GM23338 (cell line): Measurements from ENCODE around the gene GRK7.

Source experiments
- CREB1 ChIP-seq: fragments of 250-450 bp; sonication (Bioruptor Pico); IDR thresholded peaks from 2 replicates; pipeline ENCODE4 v1.5.0; 2020; ENCODE audit warnings: low read depth, mild to moderate bottlenecking, moderate library complexity
- CTCF ChIP-seq, 2 experiments: fragments of 200-600 bp in 1 of 2; sonication (generic) in 1 of 2; conservative IDR thresholded peaks; 2 replicates each; pipeline versions ENCODE4 v1.5.1 to v1.6.1; 2016 to 2017; ENCODE audit warnings: antibody characterized with exemption in 2 of 2, low read depth in 2 of 2, mild to moderate bottlenecking in 2 of 2, moderate library complexity in 1 of 2
- ETS1 ChIP-seq: IDR thresholded peaks from 2 replicates; pipeline ENCODE4 v1.6.1; 2016; ENCODE audit warnings: antibody characterized with exemption
- EZH2 ChIP-seq: fragments of 200-600 bp; sonication (generic); IDR thresholded peaks from one replicate; pipeline ENCODE4 v1.8.0; 2017; ENCODE audit warnings: antibody characterized with exemption, mild to moderate bottlenecking, low read depth; ENCODE audit not compliant: unreplicated experiment
- EZH2phosphoT487 ChIP-seq: fragments of 200-600 bp; sonication (generic); IDR thresholded peaks from one replicate; pipeline ENCODE4 v1.8.1; 2018; ENCODE audit warnings: antibody characterized with exemption; ENCODE audit not compliant: unreplicated experiment
- JUNB ChIP-seq: IDR thresholded peaks from one replicate; pipeline ENCODE4 v1.6.1; 2016; ENCODE audit warnings: antibody characterized with exemption; ENCODE audit not compliant: unreplicated experiment
- NANOG ChIP-seq: IDR thresholded peaks from 2 replicates; pipeline ENCODE4 v1.6.1; 2016; ENCODE audit warnings: antibody characterized with exemption, borderline replicate concordance
- POLR2AphosphoS5 ChIP-seq: IDR thresholded peaks from 2 replicates; pipeline ENCODE4 v1.6.1; 2016; ENCODE audit warnings: antibody characterized with exemption, low read depth
- REST ChIP-seq: IDR thresholded peaks from one replicate; pipeline ENCODE4 v1.6.1; 2018; ENCODE audit warnings: antibody characterized with exemption; ENCODE audit not compliant: unreplicated experiment
- STAT1 ChIP-seq: IDR thresholded peaks from one replicate; pipeline ENCODE4 v1.6.1; 2016; ENCODE audit warnings: antibody characterized with exemption; ENCODE audit not compliant: unreplicated experiment
- ZNF331 ChIP-seq: fragments of 250-450 bp; sonication (Bioruptor Pico); IDR thresholded peaks from 2 replicates; pipeline ENCODE4 v1.5.0; 2020; ENCODE audit warnings: low read depth, mild to moderate bottlenecking, moderate library complexity
- ZNF462 ChIP-seq: fragments of 250-450 bp; sonication (Bioruptor Pico); IDR thresholded peaks from 2 replicates; pipeline ENCODE4 v1.5.0; 2020; ENCODE audit warnings: mild to moderate bottlenecking, moderate library complexity

- TF ChIP-seq CTCF (conservative IDR thresholded peaks at IDR 0.05; ENCODE audit: low read depth in 2 of 2) (no peak), REST (no peak), POLR2AphosphoS5 (no peak), EZH2 (no peak), ZNF462 (no peak), ETS1 (no peak), CREB1 (CRISPR knock-in tag) (no peak), EZH2phosphoT487 (no peak), JUNB (no peak), STAT1 (no peak), NANOG (no peak), ZNF331 (CRISPR knock-in tag) (no peak)
These were observed 1.8 kb downstream of the GRK7 start for GRCh38 chr3:141764986-141765385.
